ENCODE results near the gene DEPDC4.

GRCh38 chr12:100238801-100239200, 28.1 kb downstream of the DEPDC4 start:
- TF ChIP-seq CTCF (IDR thresholded peaks at IDR 0.05): no peak
- TF ChIP-seq POLR2A (IDR thresholded peaks at IDR 0.05): no peak
- TF ChIP-seq EP300 (IDR thresholded peaks at IDR 0.05): no peak

All from gastroesophageal sphincter (tissue), 3 donors.